OCI-LY3 (cell line): ENCODE results near the gene SGIP1.

Experiments
- H2AFZ ChIP-seq: fragments of 200-600, 300-600 bp; shearing (Covaris generic); 2 replicates; pipeline ENCODE4 v1.6.0; 2014; ENCODE audit warnings: antibody characterized with exemption, low read depth, low read length
- H3K27ac ChIP-seq: fragments of 200-600, 300-600 bp; sonication (generic); 2 replicates; pipeline ENCODE4 v1.5.1; 2014; ENCODE audit warnings: mild to moderate bottlenecking, low read length, moderate library complexity, mixed read lengths
- H3K27me3 ChIP-seq: fragments of 200-600, 300-600 bp; sonication (generic); 2 replicates; pipeline ENCODE4 v1.6.1; 2014; ENCODE audit warnings: low read depth, low read length, mixed read lengths
- H3K36me3 ChIP-seq: fragments of 200-600, 300-600 bp; sonication (generic); replicated peaks from 2 replicates; pipeline ENCODE3; 2014; ENCODE audit warnings: low read depth, low read length, mixed read lengths
- H3K4me1 ChIP-seq: fragments of 300-600, 200-600 bp; sonication (generic); 2 replicates; pipeline ENCODE4 v1.6.1; 2014; ENCODE audit warnings: low read length, mixed read lengths
- H3K4me2 ChIP-seq: fragments of 200-600, 300-600 bp; sonication (generic); 2 replicates; pipeline ENCODE4 v1.6.1; 2014; ENCODE audit warnings: low read length, mixed read lengths
- H3K4me3 ChIP-seq: fragments of 300-600, 200-600 bp; sonication (generic); 2 replicates; pipeline ENCODE4 v1.5.1; 2014; ENCODE audit warnings: antibody characterized with exemption, mild to moderate bottlenecking, low read length, moderate library complexity
- H3K79me2 ChIP-seq: fragments of 300-600, 200-600 bp; shearing (Covaris generic); 2 replicates; pipeline ENCODE4 v1.6.1; 2014; ENCODE audit warnings: mild to moderate bottlenecking, low read length, mixed read lengths
- H3K9ac ChIP-seq: fragments of 300-600, 200-600 bp; shearing (Covaris generic); 2 replicates; pipeline ENCODE4 v1.6.0; 2014; ENCODE audit warnings: mild to moderate bottlenecking, low read length, moderate library complexity
- H3K9me3 ChIP-seq: fragments of 200-600, 300-600 bp; shearing (Covaris generic); 2 replicates; pipeline ENCODE4 v1.6.1; 2014; ENCODE audit warnings: low read length, mixed read lengths; ENCODE audit not compliant: insufficient read depth
- H4K20me1 ChIP-seq: fragments of 200-600, 300-600 bp; sonication (generic); 2 replicates; pipeline ENCODE4 v1.6.1; 2016; ENCODE audit warnings: low read length, mixed read lengths; ENCODE audit not compliant: insufficient read depth
- CTCF ChIP-seq: fragments of 200-600, 300-600 bp; sonication (generic); IDR thresholded peaks from 2 replicates; pipeline ENCODE4 v1.5.1; 2014; ENCODE audit warnings: antibody characterized with exemption, low read length, low read depth
- EZH2phosphoT487 ChIP-seq: fragments of 200-600 bp; shearing (Covaris generic); IDR thresholded peaks from 2 replicates; pipeline ENCODE4 v1.6.1; 2018; ENCODE audit warnings: antibody characterized with exemption, mixed run types, low read depth

The SGIP1 gene

GRCh38 chr1:66767626-66768025 lies 233.7 kb downstream of the SGIP1 start:
- H3K4me2 ChIP-seq: no peak overlapping the region
- H3K9ac ChIP-seq: no peak overlapping the region
- H4K20me1 ChIP-seq: no peaks in the 10 kb centered on the region
- TF ChIP-seq EZH2phosphoT487 (no peak), CTCF (no peak)
- no peak overlapping the region for H3K27ac ChIP-seq
- no peak overlapping the region for H2AFZ ChIP-seq
- H3K4me3 ChIP-seq: no peak overlapping the region
- H3K27me3 ChIP-seq: no peaks in the 10 kb centered on the region
- H3K4me1 ChIP-seq: no peaks in the 10 kb centered on the region
- H3K36me3 ChIP-seq: no peaks in the 10 kb centered on the region
- no peaks in the 10 kb centered on the region for H3K79me2 ChIP-seq
- no peaks in the 10 kb centered on the region for H3K9me3 ChIP-seq

GRCh38 chr1:66768965-66769364 lies 235.0 kb downstream of the SGIP1 start:
- no peaks in the 10 kb centered on the region for H3K4me1 ChIP-seq
- H3K9me3 ChIP-seq: no peaks in the 10 kb centered on the region
- H3K27me3 ChIP-seq: no peaks in the 10 kb centered on the region
- TF ChIP-seq EZH2phosphoT487 (no peak), CTCF (no peak)
- no peak overlapping the region for H3K4me3 ChIP-seq
- no peaks in the 10 kb centered on the region for H4K20me1 ChIP-seq
- H3K9ac ChIP-seq: no peak overlapping the region
- no peak overlapping the region for H2AFZ ChIP-seq
- H3K27ac ChIP-seq: no peak overlapping the region
- no peaks in the 10 kb centered on the region for H3K79me2 ChIP-seq
- H3K4me2 ChIP-seq: peak overlapping the region; percentile 57; the same call in 1 of the 2 replicates
- no peaks in the 10 kb centered on the region for H3K36me3 ChIP-seq

GRCh38 chr1:66769512-66770229 lies 235.7 kb downstream of the SGIP1 start:
- TF ChIP-seq EZH2phosphoT487: no peak
- TF ChIP-seq CTCF: no peak
- H3K27ac ChIP-seq: no peak overlapping the region
- peak overlapping the region; percentile 49 for H3K4me3 ChIP-seq
- H3K27me3 ChIP-seq: no peaks in the 10 kb centered on the region
- peak overlapping the region; percentile 84 for H2AFZ ChIP-seq
- H3K9me3 ChIP-seq: no peaks in the 10 kb centered on the region
- H3K79me2 ChIP-seq: no peaks in the 10 kb centered on the region
- no peaks in the 10 kb centered on the region for H3K4me1 ChIP-seq
- peak overlapping the region; percentile 57 for H3K4me2 ChIP-seq
- H3K9ac ChIP-seq: peak overlapping the region; percentile 4; the same call in 1 of the 2 replicates
- H4K20me1 ChIP-seq: no peaks in the 10 kb centered on the region
- no peaks in the 10 kb centered on the region for H3K36me3 ChIP-seq

- Histone ChIP-seq H3K9me3 (no peaks in the 10 kb centered on the region), H4K20me1 (no peaks in the 10 kb centered on the region), H3K9ac (no peak overlapping the region), H3K4me1 (no peaks in the 10 kb centered on the region), H3K27ac (no peak overlapping the region), H3K4me2 (no peak overlapping the region), H3K27me3 (no peaks in the 10 kb centered on the region), H3K79me2 (no peaks in the 10 kb centered on the region), H3K4me3 (no peak overlapping the region), H3K36me3 (no peaks in the 10 kb centered on the region), H2AFZ (no peak overlapping the region)
- no peak for TF ChIP-seq EZH2phosphoT487
- no peak for TF ChIP-seq CTCF
Measured at GRCh38 chr1:66770240-66770639, 236.3 kb downstream of the SGIP1 start.
